Left renal pelvis (tissue), 4 donors: ENCODE results near the gene OSBPL3. TPM values are rescaled to one million over a fixed set of nuclear protein-coding genes. Genes with fewer than 3 reads are reported as not detected.
"Not testable (repeated sequence)": the region's sequence is repeated elsewhere in the genome, so short reads cannot be mapped to it uniquely, and the experiment has no call there.

ENCODE experiments used
- DNase-seq, 4 donors: peaks; one replicate each; pipeline ENCODE4 v3.0.0-alpha.2; 2013; ENCODE audit warnings: low read depth in 4 of 4, low spot score in 3 of 4
- polyA plus RNA-seq, 4 donors: library from polyadenylated mRNA; unstranded; fragments of 120-200 nt; gene quantifications; one replicate each; pipeline ENCODE4 v1.2.1, GENCODE V29; 2013; ENCODE audit not compliant: insufficient read length in 4 of 4

Gene OSBPL3
- polyA plus RNA-seq, 4 donors: 3.1 to 24.1 (median 21.2) TPM

GRCh38 chr7:24922099-24922773, 57.7 kb downstream of the OSBPL3 start:
- no peak for DNase-seq

GRCh38 chr7:24921362-24921679, 58.7 kb downstream of the OSBPL3 start:
- no peak for DNase-seq

- no peak for DNase-seq
Observed at GRCh38 chr7:24920451-24921361, 59.3 kb downstream of the OSBPL3 start.

- no peak for DNase-seq
Observed at GRCh38 chr7:24917510-24918239, 62.3 kb downstream of the OSBPL3 start.

- no peak for DNase-seq
Observed at GRCh38 chr7:24916463-24917040, 63.4 kb downstream of the OSBPL3 start.

- DNase-seq: no peak
Observed at GRCh38 chr7:24914465-24914859, 65.5 kb downstream of the OSBPL3 start.

GRCh38 chr7:24913801-24914464, 66.0 kb downstream of the OSBPL3 start:
- no peak for DNase-seq

GRCh38 chr7:24912874-24913514, 67.0 kb downstream of the OSBPL3 start:
- DNase-seq: no peak

GRCh38 chr7:24912424-24912823, 67.6 kb downstream of the OSBPL3 start:
- DNase-seq: no peak

- DNase-seq: no peak
Observed at GRCh38 chr7:24911213-24911603, 68.8 kb downstream of the OSBPL3 start.

GRCh38 chr7:24910551-24911212, 69.3 kb downstream of the OSBPL3 start:
- no peak for DNase-seq

GRCh38 chr7:24908727-24909126, 71.3 kb downstream of the OSBPL3 start:
- DNase-seq: no peak

- DNase-seq: no peak
Observed at GRCh38 chr7:24908166-24908565, 71.8 kb downstream of the OSBPL3 start.

- no peak for DNase-seq
Observed at GRCh38 chr7:24907311-24907886, 72.6 kb downstream of the OSBPL3 start.

GRCh38 chr7:24905996-24906770, 73.8 kb downstream of the OSBPL3 start:
- no peak for DNase-seq

- not testable (repeated sequence) for DNase-seq
Observed at GRCh38 chr7:24903992-24904391, 76.0 kb downstream of the OSBPL3 start.

- no peak for DNase-seq
Observed at GRCh38 chr7:24903559-24903958, 76.4 kb downstream of the OSBPL3 start.

- no peak for DNase-seq
Observed at GRCh38 chr7:24902931-24903330, 77.0 kb downstream of the OSBPL3 start.
